HG03469 (cell line): ENCODE results near the gene NOS1.

Source experiments
- ATAC-seq: cut with Tn5 transposase; IDR thresholded peaks from one replicate; pipeline ENCODE4 v1.9.1; 2021; ENCODE audit warnings: mild to moderate bottlenecking, moderate library complexity, moderate number of reproducible peaks; ENCODE audit not compliant: unreplicated experiment

Gene NOS1

DNA sequence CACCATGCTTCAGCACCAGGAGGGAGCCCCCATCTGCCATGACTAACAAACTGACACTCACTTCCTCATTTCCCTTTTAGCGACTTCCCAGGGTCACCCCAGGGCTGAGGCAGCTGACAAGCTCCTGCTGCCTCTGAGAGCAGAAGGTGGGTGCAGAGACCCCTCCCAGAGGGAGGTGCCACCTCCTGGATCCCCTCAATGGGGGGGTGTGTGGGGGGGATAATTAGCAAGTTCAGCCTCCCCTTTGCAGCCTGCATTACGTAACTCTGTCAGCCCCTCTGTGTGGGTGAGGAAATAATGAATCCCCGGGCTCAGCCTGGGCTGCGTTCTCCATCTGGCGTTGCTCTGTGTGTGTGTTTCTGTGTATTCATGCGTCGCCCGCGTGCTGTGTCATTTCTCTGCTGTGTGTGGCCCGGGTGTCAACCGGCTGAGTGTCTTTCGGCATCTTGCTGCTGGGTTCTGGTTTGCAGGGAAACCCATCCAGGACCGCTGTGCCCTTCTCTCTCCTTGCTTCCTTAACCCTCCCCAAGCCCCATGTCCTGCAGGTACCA, 28.0 kb downstream of the NOS1 start:
- ATAC-seq = no peak

DNA sequence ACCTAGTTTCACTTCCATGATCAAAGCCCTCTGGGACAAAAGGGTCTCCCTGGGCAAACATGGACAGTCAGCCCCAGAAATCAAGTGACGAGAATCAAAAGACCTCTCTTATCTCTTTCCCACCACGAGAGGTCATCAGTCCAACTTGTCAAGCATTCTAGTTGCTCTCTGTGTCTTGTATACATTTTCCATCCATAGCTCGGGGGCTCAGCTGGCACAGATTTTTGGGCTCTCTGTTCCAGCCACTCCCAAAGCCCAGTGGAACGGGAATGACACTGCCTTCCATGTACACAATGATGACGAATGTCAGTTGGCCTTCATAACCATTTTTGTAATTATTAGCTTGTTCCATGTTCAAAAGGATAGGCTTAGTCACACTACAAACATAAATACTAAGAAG, 29.7 kb downstream of the NOS1 start:
- ATAC-seq = no peak

DNA sequence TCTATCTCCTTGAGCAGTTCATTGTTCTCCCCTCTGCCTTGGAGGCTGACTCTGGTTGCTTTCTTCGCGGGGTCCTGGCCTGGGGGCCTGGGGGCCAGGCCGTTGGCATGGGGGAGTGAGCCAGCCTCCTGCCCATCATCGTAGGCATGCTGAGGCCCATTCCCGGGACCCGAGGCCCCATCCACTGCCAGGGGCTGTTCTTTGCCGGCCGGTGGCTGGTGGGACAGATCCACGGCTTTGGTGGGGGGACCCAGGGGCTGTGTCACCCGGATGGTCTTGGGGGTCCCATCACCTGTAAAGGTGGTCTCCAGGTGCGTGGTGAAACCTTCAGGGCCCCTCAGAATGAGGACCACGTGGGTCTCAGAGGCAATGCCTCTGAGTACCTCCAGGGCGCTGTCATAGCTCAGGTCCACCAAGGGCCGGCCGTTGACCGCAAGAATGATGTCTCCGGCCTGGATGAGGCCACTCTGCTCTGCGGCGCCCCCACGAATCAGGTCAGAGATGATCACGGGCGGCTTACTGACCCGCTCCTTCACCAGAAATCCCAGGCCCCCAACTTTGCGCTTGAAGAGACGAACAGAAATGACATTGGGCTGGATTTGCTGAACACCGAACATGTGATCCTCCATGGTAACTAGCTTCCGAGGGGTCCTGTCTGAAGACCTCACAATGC, 30.8 kb downstream of the NOS1 start:
- ATAC-seq = no peak

DNA sequence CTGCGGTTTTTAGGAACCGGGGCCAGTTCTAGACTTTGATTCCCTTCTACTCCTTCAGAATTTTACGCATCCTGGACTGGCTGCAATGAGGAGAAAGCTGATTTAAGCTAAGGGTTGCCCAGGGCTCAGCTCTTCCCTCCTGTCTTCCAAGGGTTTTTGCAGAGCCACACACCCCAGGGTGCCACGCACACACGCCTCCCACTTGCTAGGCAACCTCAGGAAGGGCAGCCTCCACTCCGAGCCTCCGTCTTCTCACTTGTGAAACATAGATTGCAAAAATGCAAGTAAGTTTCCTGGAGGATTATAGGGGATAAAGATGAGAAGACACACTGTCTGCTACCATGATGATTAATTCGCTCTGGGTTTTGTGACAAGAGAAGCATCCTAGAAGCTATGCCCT, 31.7 kb downstream of the NOS1 start:
- ATAC-seq = no peak

DNA sequence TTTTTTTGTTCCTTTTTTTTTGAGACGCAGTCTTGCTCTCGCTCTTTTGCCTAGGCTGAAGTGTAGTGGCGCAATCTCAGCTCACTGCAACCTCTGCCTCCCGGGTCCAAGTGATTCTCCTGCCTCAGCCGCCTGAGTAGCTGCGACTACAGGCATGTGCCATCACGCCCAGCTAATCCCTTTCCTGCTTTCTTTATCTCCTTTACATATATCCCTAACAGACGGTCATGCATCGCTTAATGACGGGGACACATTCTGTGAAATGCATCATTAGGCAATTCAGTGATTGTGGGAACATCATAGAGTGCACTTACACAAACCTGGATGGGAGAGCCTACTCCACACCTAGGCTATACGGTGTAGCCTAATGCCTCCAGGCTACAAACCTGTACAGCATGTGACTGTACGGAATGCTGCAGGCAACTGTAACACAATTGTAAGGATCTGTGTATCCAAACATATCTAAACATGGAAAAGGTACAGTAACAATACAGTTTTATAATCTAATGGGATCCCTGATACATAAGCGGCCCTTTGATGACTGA, 32.8 kb downstream of the NOS1 start:
- ATAC-seq = no peak

DNA sequence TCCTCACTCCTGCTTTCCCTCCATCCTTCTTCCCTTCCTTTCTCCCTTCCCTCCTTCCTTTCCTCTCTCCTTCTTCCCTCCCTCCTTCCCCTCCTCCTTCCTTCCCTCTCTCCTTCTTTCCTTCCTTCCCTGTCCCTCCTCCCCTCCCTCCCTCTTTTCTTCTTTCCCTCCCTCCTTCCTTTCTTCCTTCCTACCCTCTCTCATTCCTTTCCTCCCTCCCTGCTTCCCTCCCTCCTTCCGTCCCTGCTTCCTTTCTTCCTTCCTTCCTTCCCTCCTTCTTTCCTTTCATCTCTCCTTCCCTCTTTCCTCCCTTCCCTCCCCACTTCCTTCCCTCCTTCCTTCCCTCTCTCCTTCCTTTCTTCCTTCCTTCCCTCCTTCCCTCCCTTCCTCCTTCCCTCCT, 39.0 kb downstream of the NOS1 start:
- ATAC-seq = no peak

DNA sequence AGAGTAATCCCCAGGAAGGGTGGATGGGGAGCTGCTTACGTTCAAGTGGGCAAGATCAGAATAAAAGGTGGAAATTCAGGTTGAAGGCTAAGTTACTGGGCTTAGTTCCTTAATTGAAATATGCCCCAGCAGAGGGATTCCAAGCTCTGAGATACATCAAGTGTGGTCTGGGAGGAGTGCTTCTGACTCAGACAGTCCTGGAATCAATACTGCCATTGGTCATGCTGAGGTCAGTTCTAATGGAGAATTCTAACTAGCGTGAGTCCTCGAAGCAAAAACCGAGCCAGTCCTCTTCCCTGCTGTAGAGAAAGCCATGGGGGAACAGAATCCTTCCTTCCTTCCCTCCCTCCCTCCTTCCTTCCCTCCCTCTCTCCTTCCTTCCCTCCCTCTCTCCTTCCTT, 39.9 kb downstream of the NOS1 start:
- no peak for ATAC-seq

DNA sequence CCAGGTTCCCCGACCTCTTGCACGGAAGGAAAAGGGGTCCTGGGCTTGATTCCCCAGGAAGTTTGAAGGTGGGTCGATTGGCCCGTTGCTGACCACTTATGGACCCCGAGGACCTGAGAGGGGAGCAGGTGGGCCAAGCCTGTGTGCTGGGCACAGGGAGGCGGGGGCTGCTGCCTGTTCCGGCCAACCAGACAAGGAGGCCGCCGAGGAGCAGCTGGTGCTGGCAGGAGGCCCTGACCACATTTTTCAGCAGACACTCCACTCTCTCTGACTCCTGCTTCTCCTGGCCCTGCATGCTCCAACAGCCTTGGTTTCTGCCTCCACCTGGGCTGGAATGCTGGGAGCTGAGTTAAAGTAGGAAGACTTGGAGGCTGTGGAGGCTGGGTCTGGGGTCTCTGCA, 42.8 kb downstream of the NOS1 start:
- ATAC-seq = no peak

DNA sequence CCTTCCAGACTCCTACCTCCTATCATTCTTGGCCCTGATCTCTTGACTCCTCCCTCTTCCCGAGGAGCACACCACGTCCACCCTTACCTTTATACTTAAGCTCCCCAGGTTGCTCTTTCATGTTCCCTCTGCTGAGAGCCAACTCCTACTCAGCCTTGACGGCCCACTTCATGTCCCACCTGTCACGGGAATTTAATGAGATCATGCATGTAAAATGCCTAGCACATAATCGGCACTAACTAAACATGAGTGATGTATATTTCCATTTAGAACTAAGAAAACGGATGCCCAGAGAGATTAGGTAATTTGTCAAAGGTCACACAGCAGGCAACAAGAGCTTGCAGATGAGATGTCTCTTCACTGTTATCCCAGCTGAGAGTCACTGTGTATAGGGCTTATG, 45.1 kb downstream of the NOS1 start:
- no peak for ATAC-seq

DNA sequence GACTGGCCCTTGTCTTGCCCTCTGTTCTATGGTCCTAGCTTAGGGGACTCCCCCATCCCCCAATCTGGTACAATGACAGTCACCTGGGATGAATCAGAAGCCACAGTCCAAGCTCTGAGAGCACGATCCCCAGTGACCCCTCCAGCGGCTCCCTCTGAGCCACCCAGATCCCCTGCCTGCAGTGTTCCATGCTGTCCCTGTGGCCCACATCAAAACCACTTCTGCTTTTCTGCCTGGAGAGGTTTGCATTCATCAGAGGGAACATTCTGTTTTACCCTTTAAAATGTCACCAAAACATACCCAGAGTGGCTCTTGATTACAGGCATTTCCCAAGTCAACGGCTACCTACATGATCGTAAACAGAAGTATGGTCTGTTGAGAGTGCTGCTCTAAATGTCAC, 47.5 kb downstream of the NOS1 start:
- ATAC-seq = no peak

DNA sequence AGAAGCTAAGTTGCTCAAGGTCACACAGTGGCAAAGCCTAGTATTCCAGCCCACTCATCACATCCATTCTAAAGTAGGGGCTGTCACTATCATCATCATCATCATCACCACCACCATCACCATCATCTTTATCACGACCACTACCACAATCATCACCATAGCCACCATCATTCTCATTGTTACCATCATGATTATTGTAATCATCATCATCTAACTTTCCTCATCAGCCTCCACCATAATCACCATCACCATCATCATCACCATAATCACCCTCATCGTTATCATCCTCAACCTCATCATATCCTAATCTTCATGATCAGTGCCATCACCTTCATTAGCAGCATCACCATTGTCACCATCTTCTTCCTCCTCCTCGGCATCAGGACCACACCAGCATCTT, 48.7 kb downstream of the NOS1 start:
- ATAC-seq = no peak

DNA sequence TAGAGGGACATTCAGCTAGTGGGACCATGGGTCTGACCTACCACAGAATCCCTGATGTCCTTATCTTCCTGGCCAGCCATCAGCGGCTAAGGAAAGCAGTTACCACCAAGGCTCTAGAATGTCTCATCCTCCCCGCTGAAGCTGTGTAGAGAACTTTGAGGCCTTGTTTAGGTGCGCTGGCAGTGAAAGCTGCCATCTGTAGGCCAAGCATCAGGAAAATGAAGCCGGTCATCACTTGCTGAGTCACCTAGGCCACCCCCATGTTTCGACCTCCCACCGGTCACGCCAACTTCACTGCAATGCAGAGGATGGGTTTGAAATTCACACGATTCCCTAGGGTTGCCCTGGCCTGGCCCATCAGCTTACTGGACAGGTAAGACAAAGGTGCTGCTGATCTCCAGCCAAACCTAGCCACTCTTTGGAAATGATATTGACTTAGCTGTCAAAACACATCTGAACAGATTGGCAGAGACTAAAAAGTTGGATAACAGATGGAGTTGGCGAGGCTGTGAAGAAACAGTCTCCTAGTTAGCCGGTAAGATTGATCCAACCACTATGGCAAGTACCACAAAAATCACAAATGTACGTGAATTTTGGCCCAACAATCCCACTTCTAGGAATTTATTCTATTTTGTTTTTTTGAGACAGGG, 52.0 kb downstream of the NOS1 start:
- ATAC-seq = no peak

DNA sequence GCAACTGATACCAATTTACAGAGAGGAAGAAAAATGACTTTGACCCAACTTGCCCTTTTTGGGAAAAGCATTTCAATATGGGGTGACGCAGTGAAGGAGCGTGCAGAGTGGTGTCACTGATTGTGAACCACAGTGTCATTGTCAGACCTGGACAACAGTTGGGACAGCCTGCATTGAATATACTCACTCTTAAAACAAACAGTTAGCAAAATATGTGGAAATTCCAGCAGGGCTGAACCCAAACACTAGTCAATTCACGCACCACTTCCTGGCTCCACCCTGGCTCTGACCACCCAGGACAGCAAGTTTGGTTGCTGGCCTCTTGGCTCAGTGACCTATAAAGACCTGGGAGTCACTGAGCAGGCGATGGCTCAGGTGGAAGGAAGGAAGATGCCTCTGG, 61.3 kb downstream of the NOS1 start:
- ATAC-seq = no peak

DNA sequence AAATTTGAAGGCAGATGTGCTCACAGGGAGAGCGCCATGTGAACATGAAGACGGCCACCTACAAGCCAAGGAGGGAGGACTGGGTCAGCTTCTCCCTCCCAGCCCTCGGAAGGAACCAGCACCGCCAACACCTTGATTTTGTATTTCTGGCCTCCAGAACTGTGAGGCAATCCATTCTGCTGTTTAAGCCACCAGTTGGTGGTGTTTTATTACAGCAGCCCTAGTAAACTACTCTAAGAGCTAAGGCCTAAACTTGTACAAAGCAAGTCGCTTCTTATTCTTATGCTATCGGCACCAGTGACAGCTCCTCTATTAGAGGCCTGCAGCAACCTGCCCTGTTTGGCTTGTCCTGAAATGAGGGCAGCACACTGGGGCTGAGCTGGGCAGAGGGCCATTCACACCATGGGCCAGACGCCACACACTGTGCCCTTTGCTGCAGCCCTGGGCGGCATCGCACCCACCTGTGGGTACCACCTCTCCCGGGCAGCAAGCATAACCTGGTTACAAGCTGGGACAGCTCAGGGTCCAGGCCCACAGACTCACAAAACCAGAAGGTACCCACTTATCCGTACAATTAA, 62.7 kb downstream of the NOS1 start:
- ATAC-seq = no peak

DNA sequence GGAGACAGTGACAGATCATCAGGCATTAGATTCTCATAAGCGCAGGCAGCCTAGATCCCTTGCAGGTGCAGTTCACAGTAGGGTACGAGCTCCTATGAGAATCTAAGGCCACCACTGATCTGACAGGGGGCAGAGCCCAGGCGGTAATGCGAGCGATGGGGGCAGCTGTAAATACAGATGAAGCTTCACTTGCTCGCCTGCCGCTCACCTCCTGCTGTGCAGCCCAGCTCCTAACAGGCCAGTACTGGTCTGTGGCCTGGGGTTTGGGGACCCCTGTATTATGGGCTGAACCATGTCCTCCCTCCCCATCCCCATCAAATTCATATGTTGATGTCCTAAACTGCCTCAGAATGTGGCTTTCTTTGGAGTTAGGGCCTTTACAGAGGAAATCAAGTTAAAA, 63.2 kb downstream of the NOS1 start:
- ATAC-seq = no peak

DNA sequence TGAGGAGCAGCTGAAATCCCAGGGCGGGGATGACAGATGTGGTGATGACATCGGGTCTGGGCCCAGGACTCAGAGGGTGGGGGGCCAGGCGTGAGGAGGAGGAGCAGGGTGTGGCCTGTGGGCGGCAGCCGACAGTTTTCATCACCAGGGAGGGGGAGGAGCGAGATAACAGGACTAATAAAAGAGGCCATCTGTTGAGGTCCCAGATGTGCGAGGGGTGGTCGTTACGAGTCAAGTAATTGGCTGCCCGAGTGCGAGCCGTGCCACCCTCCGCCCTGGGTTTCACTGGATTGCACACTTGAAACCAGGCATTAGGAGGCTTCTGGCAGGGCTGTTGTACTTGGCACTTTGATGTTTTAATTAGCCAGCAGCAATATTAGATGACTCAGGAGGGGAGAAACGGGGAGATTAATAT, 67.2 kb downstream of the NOS1 start:
- no peak for ATAC-seq

DNA sequence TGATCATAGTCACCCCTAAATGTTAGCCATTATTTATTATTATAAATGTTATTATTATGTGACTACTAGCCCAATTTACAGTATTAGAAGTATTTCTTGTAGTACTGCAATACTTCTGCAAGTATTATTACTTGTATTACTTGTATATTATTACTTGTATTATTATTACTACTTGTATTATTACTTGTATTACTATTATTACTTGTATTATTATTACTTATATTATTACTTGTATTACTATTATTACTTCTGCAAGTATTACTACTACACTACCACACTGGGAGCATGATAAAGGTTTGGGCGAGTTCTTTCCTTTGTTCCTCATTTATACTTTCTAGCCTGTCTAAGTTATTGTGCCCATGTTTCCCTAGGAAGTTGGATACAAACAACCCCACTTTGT, 67.9 kb downstream of the NOS1 start:
- no peak for ATAC-seq

DNA sequence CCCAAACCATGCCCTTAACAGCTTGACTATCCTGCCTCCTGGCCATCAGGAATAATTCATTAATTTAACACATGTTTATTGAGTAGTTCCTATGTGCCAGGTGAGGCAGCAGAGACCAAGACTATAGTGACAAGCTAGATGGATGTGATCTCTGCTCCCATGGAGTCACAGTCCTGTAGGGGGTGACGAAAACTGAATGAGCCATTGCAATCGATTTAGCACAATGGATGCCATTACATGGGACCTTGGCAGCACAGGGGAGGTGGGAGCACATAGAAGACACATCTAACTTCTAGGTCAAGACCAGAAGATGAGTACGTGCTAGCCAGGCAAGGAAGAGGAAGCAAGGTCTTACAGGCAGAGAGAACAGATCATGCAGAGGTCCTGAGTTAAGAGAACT, 68.7 kb downstream of the NOS1 start:
- no peak for ATAC-seq

DNA sequence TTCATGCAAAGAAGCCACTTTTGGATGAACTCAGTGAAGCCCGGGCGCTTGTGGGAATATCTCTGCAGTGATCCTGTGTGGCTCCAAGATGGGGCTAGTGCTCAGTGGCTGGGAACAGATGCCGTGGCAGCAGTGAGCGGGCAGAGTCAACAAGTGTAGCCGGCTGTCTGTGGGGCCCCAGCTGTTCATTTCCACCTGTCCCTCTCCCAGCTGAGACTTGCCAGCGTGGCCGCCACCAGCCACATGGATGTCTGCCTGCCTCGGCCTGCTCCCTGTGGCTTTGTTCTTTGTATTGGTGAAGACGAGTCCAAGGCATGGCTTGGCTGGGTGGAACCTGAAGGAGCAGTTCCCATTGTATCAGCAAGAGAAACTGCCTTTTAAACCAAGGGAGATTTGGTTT, 77.3 kb downstream of the NOS1 start:
- no peak for ATAC-seq

DNA sequence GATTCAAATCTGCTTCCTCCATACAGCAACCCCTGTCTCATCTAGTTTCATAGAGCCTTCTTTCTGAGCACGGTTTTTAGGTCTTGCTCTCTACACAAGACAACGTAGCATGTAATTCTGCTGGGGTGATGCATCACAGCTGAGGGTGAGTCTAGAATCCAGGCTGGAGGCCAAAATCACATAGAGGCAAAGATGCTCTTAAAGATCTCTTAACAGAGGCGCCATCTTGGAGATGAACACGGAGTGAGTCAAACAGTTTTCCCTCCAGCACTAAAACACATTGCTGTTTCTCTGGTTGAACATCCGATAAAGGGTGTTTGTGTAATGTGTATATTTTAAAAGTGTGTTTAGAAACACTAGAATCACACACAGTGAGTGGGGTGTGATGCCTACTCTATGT, 78.9 kb downstream of the NOS1 start:
- ATAC-seq = no peak

DNA sequence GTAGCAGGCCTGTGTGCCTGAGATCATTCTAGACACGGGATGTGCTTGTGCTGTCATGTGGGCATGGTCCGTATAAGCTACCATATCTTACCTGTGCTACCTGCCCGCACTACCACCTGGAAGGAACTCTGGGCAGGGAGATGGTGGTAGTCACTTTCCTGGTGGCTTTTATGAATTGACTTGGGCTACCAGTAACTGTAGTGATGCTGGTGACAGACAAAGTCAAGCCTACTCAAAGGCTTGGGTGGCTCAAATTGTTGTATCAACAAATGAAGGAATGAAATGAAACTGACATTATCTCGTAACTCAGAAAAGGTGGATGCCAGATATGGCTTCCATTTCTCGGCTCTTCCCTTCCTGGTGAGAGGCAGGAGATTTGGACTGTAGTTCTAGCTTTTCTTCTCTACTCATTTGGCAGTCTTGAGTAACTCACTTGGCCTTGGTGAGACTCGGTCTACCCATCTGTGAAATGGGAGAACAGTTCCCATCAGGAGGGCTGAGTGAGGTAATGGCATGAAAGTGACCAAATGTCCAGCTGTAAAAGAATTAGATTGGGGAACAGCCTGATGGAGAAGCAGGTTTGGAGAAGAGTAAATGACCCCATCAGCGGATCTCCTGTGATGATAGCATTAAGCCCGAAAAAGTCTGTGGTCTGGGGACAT, 81.3 kb downstream of the NOS1 start:
- ATAC-seq = no peak

DNA sequence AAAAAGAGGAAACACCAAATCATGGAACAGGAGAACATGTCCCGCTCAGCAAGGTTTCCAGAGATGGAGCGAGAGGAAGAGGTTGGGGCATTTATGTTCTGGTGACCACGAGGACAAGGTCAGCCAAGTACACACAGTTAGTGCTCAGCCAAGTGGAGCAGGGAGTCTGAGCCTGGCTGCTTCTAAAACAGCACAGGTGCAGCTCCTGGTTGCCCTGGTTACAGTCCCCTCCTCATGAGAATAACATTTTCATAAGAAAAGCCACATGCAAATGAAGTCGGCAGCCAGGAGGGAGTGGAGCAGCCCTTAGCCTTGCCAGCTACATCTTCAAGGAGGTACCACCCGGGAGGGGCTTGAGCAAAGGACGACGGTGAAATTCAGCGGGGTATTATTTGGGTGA, 81.8 kb downstream of the NOS1 start:
- ATAC-seq = no peak
